ENCODE measurements around the gene TOB2.
"Not testable (repeated sequence)": the region's sequence is repeated elsewhere in the genome, so short reads cannot be mapped to it uniquely, and the experiment has no call there.

The TOB2 gene

DNA sequence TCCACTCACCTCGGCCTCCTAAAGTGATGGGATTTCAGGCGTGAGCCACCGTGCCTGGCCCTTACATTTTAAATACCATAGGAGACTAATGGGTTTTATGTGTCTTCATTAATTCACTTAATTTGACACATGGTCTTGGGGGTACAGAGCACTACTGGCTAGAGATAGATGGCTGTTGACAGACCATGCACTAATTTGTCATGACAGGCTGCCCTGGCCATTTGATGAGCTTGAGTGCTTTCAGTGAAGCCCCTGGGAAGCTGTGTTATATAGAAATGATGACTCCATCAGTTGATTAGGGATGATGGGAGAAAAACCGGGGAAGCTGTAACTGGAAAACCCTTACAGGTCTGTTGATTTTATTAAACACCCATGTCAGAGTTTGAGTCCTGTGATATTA is 15.3 kb upstream of the TOB2 start:
- DNase-seq: no peak

DNA sequence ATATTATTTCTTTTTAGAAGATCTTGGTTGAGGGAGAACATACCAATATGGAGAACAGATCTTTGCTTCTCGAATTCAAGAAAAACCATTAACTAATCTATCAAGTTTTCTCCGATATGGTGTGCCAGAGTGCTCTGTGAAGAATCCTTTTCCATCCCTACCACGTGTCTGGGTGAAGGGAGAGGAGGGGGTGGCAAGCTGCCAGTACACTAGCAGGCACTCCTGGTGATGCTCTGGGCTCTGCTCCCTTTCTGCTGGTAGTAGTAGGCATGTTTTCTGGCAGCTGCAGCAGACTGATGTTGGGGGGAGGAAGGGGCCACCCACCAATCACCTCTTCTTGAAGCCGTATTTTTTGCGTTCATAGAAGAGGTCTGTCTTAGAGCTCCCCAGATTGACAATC is 13.5 kb upstream of the TOB2 start:
- DNase-seq: not testable (repeated sequence)

DNA sequence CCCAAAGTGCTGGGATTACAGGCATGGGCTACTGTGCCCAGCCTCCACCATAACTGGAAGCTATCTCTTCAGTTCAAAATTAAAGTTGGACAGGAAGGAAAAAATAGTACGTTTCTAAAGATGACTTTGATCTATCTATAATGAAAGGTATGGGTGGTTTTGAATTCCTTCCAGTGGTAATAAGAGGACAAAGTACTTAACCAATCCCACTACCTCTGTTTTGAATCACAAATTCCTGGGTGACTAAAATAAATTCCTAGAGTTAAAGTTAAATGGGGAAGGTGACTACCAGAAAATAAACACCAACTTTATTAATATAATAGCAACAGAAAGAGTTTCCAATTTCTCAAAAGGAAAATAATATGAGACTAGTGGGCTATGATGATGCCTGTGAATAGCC is 12.8 kb upstream of the TOB2 start:
- DNase-seq: no peak

DNA sequence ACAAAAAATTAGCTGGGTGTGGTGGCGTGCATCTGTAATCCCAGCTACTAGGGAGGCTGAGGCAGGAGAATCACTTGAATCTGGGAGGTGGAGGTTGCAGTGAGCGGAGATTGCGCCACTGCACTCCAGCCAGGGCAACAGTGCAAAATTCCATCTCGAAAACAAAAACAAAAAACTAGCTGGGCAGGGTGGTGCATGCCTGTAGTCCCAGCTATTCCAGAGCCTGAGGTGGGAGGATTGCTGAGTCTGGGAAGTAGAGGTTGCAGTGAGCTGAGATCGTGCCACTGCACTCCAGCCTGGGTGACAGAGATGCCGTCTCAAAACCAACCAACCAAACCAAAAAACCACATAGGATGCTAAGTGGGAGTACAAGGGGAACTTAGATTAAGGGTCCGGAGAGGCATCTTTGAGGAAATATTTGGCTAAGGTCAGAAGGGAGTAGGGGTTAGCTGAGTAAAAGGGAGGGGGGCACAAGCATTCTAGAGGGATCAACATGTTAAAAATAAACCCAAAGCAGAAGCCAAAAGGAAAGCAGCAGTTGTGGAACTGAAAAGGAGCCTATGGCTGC is 11.6 kb upstream of the TOB2 start:
- no peak for DNase-seq

- peak; percentile 98 for DNase-seq
Observed at GRCh38 chr22:41448189-41448808, 1.7 kb upstream of the TOB2 start.

- DNase-seq: peak; percentile 32
Observed at GRCh38 chr22:41447435-41448188, 1.0 kb upstream of the TOB2 start.

DNA sequence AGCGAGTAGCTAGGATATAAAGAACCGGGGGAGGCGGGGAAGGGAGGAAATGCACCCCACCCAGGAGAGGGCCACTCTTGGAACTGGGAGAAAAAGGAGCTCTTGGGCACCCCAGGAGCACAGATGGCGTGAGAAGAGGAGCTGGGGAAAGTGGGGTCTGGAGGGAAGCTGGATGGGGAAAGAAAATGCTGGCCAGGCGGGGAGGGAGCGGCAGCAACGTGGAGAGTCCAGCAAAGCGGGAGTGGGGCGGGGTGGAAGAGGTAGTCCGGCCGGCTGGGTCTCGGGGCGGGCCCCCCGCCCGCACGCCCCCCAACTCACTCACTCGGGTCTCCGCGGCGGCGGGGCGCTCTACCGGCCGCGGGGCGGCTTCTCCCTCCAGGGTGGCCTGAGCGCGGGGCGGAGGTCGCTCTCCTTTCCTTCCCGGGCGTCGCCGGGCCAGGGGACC is 522 bp downstream of the TOB2 start:
- DNase-seq: no peak

GRCh38 chr22:41445129-41446056 is 1.2 kb downstream of the TOB2 start:
- DNase-seq: peak; percentile 21

DNA sequence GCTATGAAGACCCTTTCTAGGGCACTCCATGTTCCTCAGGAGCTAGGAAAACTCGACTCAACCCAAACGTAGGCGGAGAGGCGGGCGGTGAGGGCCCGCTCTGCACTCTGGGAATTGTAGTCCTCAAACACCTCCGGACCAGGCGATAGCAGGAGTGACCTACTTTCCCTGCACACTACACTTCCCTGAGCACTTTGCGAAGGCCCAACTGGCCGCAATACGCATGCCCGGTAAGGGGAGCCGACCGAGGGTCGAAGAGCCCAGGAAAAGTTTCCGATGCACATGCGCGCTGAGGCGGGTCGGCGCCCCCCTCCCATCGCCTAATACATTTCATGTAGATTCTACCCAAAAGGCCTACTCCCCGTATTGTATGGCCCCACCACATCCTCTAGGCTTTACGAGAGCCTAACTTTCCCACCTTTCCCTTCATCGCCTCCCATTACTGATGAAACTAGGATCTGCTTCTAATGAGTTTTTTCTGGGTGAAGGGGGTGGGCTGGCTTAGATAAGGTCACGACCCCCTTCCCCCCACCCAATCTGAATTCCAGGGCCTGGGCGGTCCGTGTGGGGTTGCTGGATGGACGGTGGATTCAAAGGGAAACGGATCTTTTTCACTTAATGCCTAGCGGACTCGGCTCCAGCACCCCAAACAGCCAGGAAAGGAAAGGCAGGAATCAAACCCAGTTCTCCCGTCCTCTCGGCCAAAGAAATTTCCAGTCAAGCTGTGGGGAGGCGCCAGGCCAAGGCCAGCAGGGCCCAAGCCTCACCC is 2.1 kb downstream of the TOB2 start:
- DNase-seq: peak; percentile 93

GRCh38 chr22:41442240-41442792 is 4.3 kb downstream of the TOB2 start:
- DNase-seq: no peak

DNA sequence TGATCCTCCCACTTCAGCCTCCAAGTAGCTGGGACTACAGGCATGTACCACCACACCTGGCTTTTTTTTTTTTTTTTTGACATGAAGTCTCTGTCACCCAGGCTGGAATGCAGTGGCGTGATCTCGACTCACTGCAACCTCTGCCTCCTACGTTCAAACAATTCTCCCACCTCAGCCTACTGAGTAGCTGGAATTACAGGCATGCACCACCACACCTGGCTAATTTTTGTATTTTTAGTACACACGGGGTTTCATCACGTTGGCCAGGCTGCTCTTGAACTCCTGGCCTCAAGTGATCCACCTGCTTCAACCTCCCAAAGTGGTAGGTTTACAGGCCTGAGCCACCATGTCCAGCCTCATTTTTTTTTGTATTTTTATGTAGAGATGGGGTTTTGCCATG is 6.1 kb downstream of the TOB2 start:
- not testable (repeated sequence) for DNase-seq

DNA sequence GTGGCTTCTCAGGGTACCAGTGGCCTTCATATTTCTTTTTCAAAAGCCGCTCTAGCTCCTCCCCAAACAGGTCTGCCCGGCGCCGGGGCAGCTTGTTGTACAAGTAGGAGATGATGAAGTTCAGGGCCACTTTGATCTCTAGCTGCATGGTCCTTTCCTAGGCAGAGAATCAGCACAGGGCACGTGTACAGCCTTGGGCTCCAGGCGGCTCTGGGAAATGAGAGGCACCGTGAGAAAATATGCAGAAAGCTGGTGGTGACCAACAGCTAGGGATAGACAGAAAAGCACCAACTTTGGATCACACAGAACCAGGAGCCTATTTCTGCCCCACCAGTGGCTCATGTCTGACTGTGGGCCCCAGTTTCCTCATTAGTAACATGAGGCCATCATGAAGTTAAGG is 9.4 kb downstream of the TOB2 start:
- DNase-seq: no peak

- no peak for DNase-seq
Observed at GRCh38 chr22:41436322-41437113, 10.1 kb downstream of the TOB2 start.

DNA sequence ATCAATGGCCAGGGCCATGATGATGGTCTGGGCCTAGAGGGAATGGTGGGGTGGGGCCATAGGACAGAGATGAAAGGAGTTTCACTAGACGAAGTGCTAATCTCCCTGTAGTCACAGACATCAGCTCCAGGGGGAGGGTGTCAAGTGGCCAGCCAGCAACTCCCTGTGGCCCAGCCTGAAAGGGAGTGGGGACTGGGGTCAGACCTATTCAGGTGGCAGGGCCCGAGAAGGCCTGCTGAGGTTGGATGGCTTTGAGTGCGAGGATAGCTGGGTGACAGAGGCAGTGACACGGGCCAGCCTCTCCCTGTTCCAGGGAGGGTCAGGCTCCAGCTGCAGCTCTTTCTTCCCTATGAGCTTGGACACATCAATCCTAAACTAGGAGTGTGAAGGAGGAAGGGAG is 11.0 kb downstream of the TOB2 start:
- no peak for DNase-seq

GRCh38 chr22:41434361-41435003 is 12.1 kb downstream of the TOB2 start:
- not testable (repeated sequence) for DNase-seq

GRCh38 chr22:41433480-41433879 is 13.1 kb downstream of the TOB2 start:
- DNase-seq: not testable (repeated sequence)

GRCh38 chr22:41431656-41432055 is 14.9 kb downstream of the TOB2 start:
- no peak for DNase-seq

DNA sequence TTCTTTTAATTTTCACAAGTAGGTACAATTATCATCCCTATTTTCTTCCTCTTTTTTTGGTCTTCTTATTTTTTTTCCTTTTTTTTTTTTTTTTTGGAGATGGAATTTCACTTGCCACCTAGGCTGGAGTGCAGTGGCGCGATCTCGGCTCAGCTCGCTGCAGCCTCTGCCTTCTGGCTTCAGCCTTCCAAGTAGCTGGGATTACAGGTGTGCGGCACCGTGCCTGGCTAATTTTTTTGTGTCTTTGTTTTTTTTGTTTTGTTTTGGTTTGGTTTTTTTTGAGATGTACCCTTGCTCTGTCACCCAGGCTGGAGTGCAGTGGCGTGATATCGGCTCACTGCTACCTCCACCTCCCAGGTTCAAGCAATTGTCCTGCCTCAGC is 16.7 kb downstream of the TOB2 start:
- no peak for DNase-seq

DNA sequence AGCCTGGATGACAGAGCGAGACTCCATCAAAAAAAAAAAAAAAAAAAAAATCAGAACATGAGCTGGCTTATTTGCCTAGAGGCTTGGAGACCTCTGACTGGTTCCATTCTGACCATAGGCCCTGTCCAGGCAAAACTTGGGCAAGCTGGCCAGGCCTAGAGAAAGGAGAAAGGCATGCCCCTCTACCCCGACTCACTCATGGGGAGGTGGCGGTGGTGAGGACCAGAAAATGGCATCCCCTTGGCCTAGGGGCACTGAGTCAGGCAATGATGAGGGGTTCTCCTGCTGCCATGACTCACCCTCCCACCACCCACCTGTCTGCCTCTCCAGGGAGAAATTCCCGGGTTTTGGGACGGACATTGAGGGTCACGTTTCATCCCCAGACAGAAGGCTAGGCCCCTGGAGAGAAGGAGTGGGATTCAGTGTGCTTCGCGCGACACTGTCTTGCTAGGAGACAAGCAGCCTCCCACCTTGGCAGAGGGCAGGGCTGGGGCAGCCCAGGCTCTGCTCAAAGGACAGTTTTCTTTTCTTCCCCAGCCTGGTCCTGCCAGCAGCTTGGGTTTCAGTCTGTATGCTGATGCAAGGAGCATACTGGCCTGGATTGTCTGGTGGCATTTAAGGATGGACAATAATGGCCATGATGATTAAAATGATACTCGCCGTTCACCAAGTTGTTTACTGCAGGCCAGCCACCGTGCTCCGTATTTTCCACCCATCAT is 17.2 kb downstream of the TOB2 start:
- no peak for DNase-seq
